HCT116 (cell line): ENCODE data around the gene BCL2L11. TPM values are rescaled to one million over a fixed set of nuclear protein-coding genes. Genes with fewer than 3 reads are reported as not detected.

Source experiments
- ATAC-seq: fragments of 200-7000 bp; cut with Tn5 transposase; 2 replicates; pipeline ENCODE4 v1.9.1; 2020; ENCODE audit warnings: mild to moderate bottlenecking, moderate library complexity
- BruUV-seq: library from RNA; stranded (reverse); fragments of 400-500 nt; replicated peaks from 2 replicates; lab custom pipeline; 2021; lab: Mats Ljungman, UMichigan
- CTCF ChIA-PET: fragments of 300-600 bp; sonication (Branson Sonifier 250); formaldehyde crosslinking; loops from one replicate; lab custom pipeline; 2021; ENCODE audit warnings: antibody characterized with exemption; lab: Charles Lee
- POLR2A ChIA-PET: fragments of 300-600, 350-600 bp; sonication (Branson Sonifier 250); formaldehyde crosslinking; loops from one replicate; lab custom pipeline; 2021; ENCODE audit warnings: antibody characterized with exemption; lab: Charles Lee
- RAD21 ChIA-PET, 2 experiments: fragments of 300-600 bp; sonication (Branson Sonifier 250); formaldehyde crosslinking; loops; one replicate each; lab custom pipeline; 2023; ENCODE audit warnings: low total read pairs in 2 of 2; ENCODE audit not compliant: uncharacterized antibody in 2 of 2, unreplicated experiment in 2 of 2, low non-redundant PET in 1 of 2; lab: Charles Lee
- DNase-seq: peaks from one replicate; pipeline ENCODE4 v3.0.0-alpha.2; 2010; ENCODE audit warnings: low read depth, low spot score
- H2AFZ ChIP-seq: fragments of 200-600 bp; shearing (Covaris generic), sonication (generic); 2 replicates; pipeline ENCODE4 v1.6.1; 2017; ENCODE audit warnings: low read depth, mixed run types, mixed read lengths, antibody characterized with exemption, low read length; ENCODE audit not compliant: poor library complexity, severe bottlenecking
- H3K27ac ChIP-seq: 2 replicates; pipeline ENCODE4 v1.5.1; 2012; ENCODE audit warnings: low read depth, low read length
- H3K27me3 ChIP-seq: fragments of 200-600 bp; sonication (generic); 2 replicates; pipeline ENCODE4 v1.6.1; 2016; ENCODE audit warnings: mixed run types, low read length, mixed read lengths; ENCODE audit not compliant: insufficient read depth
- H3K36me3 ChIP-seq, 2 experiments: fragments of 200-500 bp in 1 of 2; fragments of 200-600 bp in 1 of 2; sonication (Bioruptor generic) in 1 of 2; sonication (generic) in 1 of 2; 2 replicates each; pipeline versions ENCODE4 v1.5.1 to v1.6.1; 2014 to 2016; ENCODE audit warnings: low read length in 2 of 2, inconsistent platforms in 1 of 2, mixed read lengths in 1 of 2, mixed run types in 1 of 2; ENCODE audit not compliant: insufficient read depth in 2 of 2, control insufficient read depth in 1 of 2
- H3K4me1 ChIP-seq, 2 experiments: fragments of 200-600 bp in 1 of 2; sonication (generic) in 1 of 2; 2 replicates each; pipeline versions ENCODE4 v1.5.1 to v1.6.1; 2012 to 2017; ENCODE audit warnings: low read length in 2 of 2, inconsistent platforms in 1 of 2, mild to moderate bottlenecking in 1 of 2, mixed read lengths in 1 of 2, mixed run types in 1 of 2, moderate library complexity in 1 of 2; ENCODE audit not compliant: insufficient read depth in 2 of 2, control insufficient read depth in 1 of 2
- H3K4me2 ChIP-seq: fragments of 200-600 bp; sonication (generic); 2 replicates; pipeline ENCODE4 v1.6.1; 2017; ENCODE audit warnings: mixed run types, low read length, mixed read lengths
- H3K4me3 ChIP-seq, 2 experiments: fragments of 200-600 bp in 1 of 2; sonication (generic) in 1 of 2; replicated peaks in 1 of 2; 2 replicates each; pipeline ENCODE4 v1.5.1; 2011 to 2016; ENCODE audit warnings: low read length in 2 of 2, control low read depth in 1 of 2, low read depth in 1 of 2, mild to moderate bottlenecking in 1 of 2, mixed read lengths in 1 of 2, mixed run types in 1 of 2
- H3K79me2 ChIP-seq: fragments of 200-600 bp; sonication (generic); 2 replicates; pipeline ENCODE4 v1.6.1; 2017; ENCODE audit warnings: mild to moderate bottlenecking, mixed run types, low read length, moderate library complexity, mixed read lengths; ENCODE audit not compliant: insufficient read depth
- H3K9ac ChIP-seq: fragments of 200-600 bp; sonication (generic); 2 replicates; pipeline ENCODE4 v1.6.1; 2016; ENCODE audit warnings: low read length, mixed read lengths
- H3K9me2 ChIP-seq: fragments of 200-600 bp; sonication (generic), shearing (Covaris generic); 2 replicates; pipeline ENCODE4 v1.6.1; 2017; ENCODE audit warnings: mixed run types, mild to moderate bottlenecking, moderate library complexity; ENCODE audit not compliant: insufficient read depth
- H3K9me3 ChIP-seq, 2 experiments: fragments of 200-500 bp in 1 of 2; fragments of 200-600 bp in 1 of 2; sonication (Bioruptor generic) in 1 of 2; sonication (generic) in 1 of 2; 2 replicates each; pipeline ENCODE4 v1.6.1; 2014 to 2017; ENCODE audit warnings: low read length in 2 of 2, mixed read lengths in 2 of 2, inconsistent platforms in 1 of 2, low read depth in 1 of 2, mild to moderate bottlenecking in 1 of 2, mixed run types in 1 of 2, moderate library complexity in 1 of 2; ENCODE audit not compliant: control insufficient read depth in 1 of 2, insufficient read depth in 1 of 2
- H4K20me1 ChIP-seq: fragments of 200-600 bp; sonication (generic), shearing (Covaris generic); 2 replicates; pipeline ENCODE4 v1.6.1; 2017; ENCODE audit warnings: mixed run types, mild to moderate bottlenecking, moderate library complexity; ENCODE audit not compliant: insufficient read depth
- ELF1 ChIP-seq: IDR thresholded peaks from 2 replicates; pipeline ENCODE4 v1.6.1; 2012; ENCODE audit warnings: low read depth, borderline replicate concordance
- JUND ChIP-seq: IDR thresholded peaks from 2 replicates; pipeline ENCODE4 v1.6.1; 2012
- SRF ChIP-seq: IDR thresholded peaks from 2 replicates; pipeline ENCODE4 v1.6.1; 2012; ENCODE audit warnings: low read depth
- intact Hi-C: fragments of 100-400 bp; cut with micrococcal nuclease; formaldehyde crosslinking; loops from 2 replicates; pipeline ENCODE4 v1.10.0; 2022
- total RNA-seq: library from RNA; stranded (reverse); gene quantifications from one replicate; pipeline ENCODE4 v1.2.1, GENCODE V29; 2021; ENCODE audit not compliant: unreplicated experiment

The BCL2L11 gene
- total RNA-seq, 1 experiment from 2014 or later: 17.8 TPM

- Histone ChIP-seq H3K27me3 (no peaks in the 10 kb centered on the region), H4K20me1 (no peaks in the 10 kb centered on the region), H2AFZ (no peak overlapping the region), H3K9me2 (no peaks in the 10 kb centered on the region), H3K4me3 (no peak overlapping the region), H3K9ac (no peak overlapping the region), H3K4me2 (no peak overlapping the region), H3K9me3 (peaks cover 4 to 7% of the 10 kb centered on the region in 2 experiments; a peak in 2 of 4 replicates)
- CTCF ChIA-PET: no interaction called here
- intact Hi-C loops: no loop called here
- no TSS peak for BruUV-seq
- no peak for DNase-seq
- TF ChIP-seq JUND: no peak
- no peak for TF ChIP-seq ELF1
- no peak for TF ChIP-seq SRF
- TF ChIP-seq, all 23 proteins: peak for 0
- Histone ChIP-seq H3K36me3 (no peaks in the 10 kb centered on the region; a peak in 1 of 4 replicates), H3K27ac (no peak overlapping the region), H3K79me2 (no peaks in the 10 kb centered on the region), H3K4me1 (no peaks in the 10 kb centered on the region)
- ChIA-PET POLR2A (no interaction called here), RAD21 (no interaction called here)
- no peak for ATAC-seq
Observed at GRCh38 chr2:111216811-111217652, 96.3 kb downstream of the BCL2L11 start.
